COLO668 (cell line): ENCODE results near the gene OPA1.
A peak's percentile ranks its signal among the peaks of the same experiment; 100 is the strongest.

Experiments
- DNase-seq: peaks from one replicate; lab custom pipeline; 2025; ENCODE audit not compliant: unreplicated experiment; lab: John Stamatoyannopoulos, UW

Gene OPA1, protein sequence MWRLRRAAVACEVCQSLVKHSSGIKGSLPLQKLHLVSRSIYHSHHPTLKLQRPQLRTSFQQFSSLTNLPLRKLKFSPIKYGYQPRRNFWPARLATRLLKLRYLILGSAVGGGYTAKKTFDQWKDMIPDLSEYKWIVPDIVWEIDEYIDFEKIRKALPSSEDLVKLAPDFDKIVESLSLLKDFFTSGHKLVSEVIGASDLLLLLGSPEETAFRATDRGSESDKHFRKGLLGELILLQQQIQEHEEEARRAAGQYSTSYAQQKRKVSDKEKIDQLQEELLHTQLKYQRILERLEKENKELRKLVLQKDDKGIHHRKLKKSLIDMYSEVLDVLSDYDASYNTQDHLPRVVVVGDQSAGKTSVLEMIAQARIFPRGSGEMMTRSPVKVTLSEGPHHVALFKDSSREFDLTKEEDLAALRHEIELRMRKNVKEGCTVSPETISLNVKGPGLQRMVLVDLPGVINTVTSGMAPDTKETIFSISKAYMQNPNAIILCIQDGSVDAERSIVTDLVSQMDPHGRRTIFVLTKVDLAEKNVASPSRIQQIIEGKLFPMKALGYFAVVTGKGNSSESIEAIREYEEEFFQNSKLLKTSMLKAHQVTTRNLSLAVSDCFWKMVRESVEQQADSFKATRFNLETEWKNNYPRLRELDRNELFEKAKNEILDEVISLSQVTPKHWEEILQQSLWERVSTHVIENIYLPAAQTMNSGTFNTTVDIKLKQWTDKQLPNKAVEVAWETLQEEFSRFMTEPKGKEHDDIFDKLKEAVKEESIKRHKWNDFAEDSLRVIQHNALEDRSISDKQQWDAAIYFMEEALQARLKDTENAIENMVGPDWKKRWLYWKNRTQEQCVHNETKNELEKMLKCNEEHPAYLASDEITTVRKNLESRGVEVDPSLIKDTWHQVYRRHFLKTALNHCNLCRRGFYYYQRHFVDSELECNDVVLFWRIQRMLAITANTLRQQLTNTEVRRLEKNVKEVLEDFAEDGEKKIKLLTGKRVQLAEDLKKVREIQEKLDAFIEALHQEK

DNA sequence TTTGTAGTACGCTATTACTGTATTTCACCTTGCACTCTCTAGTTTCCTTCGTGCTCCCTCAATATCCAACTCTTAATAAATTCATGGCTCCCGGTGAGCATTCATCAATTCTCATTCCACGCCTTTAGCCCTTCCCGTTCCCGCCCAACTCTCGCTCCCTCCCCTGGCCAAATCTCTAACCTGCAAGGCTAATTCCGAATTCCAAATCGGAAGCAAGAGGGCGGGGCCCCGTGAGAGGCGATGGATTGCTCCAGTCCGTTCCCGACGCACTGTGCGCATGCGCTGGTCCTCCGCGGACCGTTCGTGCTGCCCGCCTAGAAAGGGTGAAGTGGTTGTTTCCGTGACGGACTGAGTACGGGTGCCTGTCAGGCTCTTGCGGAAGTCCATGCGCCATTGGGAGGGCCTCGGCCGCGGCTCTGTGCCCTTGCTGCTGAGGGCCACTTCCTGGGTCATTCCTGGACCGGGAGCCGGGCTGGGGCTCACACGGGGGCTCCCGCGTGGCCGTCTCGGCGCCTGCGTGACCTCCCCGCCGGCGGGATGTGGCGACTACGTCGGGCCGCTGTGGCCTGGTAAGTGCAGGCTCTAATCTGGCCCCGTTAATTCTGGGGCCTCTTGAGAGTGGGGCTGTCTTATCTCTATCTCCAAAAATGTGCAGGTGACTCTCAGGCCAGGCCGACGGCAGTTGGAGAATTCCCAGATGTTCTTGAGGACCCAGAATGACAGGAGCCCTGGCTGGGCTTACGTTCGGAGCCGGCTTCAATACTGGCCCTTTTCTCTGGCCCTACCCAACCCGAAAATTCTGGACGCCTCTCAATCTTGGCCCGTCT is at the start of gene OPA1:
Gene OPA1 (plus strand): TSS at position 368 of the 827 bp plus-strand sequence. CDS start 170 bp downstream, at position 538.
- DNase-seq, result peak; percentile 97

DNA sequence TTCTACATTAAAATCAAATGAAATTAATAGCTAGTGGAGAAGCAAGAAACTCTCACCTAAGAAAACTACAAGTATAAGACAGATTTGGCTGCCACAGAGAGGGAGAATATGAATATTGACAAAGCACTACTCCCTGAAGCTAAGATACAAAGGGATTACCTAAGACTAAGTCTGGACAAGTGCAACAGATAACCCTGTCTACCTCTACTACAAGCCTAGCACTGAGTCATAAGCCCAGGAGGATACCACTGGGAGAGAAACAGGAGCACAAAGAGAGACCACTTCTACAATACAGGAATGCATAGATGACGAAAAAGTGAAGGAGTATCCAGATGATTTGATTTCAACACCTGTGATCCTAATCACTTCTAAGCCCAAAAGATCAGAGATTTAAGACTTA is 48.7 kb upstream of the OPA1 start:
- DNase-seq, result no peak

DNA sequence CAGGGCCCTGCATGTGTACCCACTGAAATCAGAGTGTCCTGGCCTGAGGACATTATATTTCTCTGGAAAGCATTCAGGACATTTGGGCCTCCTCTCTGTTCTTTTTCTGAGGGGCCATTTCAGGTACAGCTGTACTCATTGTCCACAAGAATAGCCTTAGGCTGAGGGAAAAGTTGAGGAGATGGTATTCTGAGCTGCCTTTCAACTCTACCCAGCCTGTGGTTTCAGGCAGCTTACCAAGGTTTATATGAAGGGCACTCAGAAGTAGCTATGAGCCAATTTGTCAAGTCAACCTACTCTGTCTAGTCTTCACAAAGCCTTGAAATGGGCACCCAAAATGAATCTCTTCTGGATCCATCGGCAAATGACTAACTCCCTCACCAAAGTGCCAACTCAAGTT is 47.7 kb upstream of the OPA1 start:
- DNase-seq, result no peak

DNA sequence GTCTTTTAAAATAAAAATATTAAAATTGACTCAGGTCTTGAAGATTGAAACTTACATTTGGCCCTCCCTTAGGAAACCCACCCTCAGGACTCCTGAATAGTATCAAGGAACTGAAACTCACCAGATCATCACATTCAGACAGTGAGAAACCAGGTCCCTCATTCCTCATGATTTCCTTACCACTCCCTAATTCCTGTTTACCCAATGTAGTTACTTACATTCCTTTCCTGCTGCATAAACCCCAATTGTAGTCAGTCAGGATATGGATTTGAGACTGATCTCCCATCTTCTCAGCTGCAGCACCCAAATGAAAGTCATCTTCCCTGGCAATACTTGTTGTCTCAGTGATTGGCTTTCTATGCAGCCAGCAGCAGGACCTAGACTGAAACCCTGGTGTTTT is 46.9 kb upstream of the OPA1 start:
- no peak for DNase-seq

DNA sequence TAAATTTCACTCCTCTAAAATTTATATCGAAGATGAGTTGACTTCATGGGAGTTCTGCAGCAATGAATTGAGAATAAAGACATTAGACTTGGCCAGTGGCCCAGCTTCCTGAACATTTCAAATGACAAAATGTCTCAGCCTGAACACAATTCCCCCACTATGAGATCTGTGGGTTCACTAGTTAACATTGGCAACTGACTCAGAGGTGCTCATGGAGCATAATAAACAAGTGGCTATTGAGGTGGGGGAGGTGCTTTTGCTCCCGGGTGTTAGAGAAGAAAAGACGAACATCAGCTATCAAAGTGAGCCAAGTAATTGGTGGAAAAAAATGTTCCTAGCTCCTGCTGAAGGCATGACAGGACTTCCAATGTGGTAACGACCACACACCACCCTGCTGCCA is 44.6 kb upstream of the OPA1 start:
- DNase-seq, result no peak

DNA sequence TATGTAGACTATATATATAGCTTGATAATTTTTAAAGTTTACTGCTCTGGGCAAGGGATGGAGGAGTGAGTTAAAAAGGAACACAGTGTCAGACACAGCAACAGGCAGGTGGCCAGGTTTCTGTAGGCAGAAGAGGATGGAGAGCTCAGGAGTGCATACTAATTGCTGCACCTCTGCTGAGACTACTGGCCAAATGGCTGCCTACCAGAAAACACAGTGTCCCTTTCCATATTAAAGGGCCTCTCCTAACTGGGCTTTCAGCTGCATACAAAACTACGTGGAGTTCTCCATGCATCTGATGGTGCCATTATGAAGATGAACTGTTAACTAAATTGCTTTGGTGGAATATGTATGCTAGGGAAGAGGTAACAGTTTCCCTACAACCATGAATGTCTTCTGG is 40.1 kb upstream of the OPA1 start:
- no peak for DNase-seq

DNA sequence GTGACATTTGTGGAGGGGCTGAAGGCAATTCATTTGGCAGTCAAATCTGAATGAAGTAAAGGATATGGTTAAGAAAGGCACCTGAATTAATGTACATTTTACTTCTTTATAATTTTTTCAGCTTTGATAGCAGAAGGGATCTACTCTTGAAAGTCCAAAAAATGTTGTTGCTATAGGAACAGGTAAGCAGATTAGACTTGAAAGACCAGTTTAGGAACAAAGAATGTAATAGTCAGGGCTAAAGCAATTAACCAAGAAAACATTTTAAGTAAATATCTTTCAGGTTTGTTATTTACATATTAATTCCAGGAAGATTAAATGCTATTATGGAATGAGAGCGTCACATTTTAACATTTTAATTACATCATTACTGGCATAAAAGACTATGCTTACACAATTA is 39.4 kb upstream of the OPA1 start:
- no peak for DNase-seq

DNA sequence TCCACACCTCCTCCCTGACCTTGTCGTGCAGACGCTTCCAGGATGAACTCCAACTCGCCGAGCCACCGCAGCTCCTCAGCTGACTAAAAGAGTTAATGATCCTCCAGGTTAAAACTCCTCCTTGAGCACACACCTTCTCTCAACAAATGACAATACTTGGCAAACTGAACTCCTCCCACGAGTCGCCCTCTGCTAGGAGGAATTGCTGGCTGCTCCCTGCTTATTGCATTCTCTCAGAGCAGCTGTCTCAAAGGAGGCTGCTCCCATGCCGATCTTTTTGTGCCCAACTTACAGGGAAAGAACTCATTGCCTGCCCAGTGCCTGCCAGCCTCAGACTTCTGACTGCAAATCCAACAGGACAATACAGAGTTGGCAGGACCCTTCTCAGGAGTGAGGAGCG is 38.2 kb upstream of the OPA1 start, which contains the start of gene ATP13A4:
Gene ATP13A4 (minus strand): TSS at position 85 of the 400 bp plus-strand sequence. CDS start 96 bp downstream, outside the sequence.
- DNase-seq, result no peak

DNA sequence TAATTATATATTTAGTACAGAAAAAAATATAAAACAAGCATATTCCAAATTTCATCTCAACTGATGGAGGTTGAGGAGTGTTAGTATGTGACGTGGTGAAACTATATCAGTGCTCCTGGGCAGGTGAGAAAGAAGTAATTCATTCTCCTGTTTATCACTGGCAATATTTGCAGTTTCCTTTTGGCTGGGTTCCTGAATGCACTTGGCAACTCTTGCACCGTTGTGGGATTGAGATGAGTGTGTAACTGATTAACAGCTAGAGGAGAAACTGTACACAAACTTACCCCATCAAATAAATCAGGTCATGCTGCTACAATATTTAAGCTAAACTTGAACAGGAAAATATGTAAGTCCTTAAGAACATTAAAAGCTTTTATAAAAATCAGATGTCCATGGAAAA is 36.2 kb upstream of the OPA1 start:
- DNase-seq, result no peak

DNA sequence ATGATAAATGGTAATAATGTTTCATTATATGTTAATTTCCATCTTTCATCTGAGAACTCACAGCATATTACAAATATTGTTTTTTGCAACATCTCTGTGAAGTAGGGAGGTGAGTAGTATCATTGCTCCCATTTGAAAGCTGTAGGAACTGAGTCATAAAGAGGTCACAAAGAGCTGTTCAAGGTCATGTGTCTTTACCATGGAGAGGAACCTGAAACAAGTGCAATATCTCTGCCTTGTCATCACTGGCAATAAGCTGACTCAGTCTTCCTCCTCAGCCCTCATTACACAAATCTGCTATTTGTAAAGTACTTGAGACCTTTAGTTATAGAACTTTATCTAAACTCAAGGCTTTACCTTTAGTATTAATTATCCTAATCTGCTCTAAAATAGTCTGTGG is 33.9 kb upstream of the OPA1 start:
- no peak for DNase-seq

DNA sequence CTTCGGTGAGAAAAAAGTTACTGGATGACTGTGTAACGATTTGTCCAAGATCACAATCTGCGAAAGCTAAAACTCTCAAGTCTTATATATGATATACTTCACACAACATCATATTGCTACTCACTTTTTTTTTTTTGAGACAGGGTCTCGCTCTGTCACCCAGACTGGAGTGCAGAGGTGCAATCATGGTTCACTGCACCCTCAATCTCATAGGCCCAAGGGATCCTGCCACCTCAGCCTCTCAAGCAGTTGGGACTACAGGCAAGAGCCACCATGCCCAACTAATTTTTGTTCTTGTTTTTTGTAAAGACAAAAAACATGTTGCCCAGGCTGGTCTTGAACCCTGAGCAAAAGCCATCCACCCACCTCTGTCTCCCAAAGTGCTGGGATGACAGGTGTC is 32.9 kb upstream of the OPA1 start:
- DNase-seq, result no peak

DNA sequence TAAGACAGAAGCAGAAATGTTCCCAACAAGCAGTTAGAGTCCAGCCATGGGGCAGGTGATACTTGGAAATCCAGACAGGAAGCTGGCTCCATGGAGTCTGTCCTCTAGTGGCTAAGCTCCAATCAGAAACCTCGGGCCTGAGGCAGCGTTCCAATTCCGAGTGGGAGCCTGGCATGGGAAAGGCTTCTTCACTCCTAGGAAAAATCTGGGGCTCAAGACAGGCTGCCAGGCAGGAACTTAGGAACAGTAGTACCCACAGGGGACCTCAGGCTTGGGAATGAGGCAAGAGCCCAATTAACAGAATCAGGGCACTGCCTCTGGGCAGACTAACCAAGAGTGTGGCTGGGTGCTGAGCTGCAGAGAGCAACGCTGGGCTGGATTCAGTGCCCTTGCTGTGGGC is 32.1 kb upstream of the OPA1 start:
- no peak for DNase-seq

DNA sequence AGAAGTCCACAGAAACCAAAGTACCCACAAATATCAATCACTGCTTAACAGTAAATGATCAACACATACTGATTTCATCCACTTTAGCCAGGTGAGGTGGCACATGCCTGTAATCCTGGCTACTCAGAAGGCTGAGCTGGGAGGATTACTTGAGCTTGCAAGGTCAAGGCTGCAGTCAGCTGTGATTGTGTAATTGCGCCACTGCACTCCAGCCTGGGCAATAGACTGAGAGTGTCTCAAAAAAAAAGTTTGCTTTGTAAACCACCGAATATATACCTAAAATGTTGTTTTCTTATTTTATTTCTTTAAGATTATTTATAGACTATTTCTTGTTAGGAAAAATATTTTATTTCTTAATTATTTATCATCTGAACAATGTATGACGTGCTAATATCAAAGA is 29.6 kb upstream of the OPA1 start:
- no peak for DNase-seq

DNA sequence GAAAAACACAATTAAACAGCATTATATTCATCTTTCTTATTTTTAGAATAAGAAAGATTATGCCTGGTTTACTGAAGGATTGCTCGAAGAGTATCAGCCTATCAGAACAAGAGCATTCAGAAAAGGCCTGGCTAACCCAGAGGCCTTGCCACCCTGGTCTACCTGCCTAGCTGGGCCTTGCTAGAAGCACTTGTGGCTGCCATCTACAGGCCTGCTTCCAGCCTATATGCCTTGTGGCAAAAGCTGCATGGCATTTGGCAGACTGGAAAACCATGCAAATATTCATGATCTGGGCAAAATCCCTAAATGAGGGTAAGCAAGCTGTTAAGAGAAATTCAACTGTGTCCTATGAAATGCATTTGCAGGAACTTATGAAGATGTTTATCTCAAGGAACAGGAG is 29.0 kb upstream of the OPA1 start:
- DNase-seq, result peak; percentile 10

DNA sequence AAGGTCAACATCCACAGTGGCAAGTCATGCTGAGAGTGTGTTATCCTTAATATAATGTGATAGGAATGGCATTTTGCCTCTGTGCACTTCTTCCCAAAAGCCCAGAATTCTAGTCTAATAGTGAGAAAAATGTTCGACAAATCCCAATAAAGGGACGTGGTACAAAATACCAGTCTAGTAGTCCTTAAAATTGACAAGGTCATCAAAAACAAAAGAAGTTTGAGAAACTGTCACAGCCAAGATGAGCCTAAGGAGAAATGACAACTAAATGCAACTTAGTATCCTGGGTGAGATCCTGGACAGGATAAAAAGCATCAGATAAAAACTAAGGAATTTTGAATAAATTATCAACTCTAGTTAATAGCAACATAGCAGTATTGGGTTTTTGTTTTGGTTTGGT is 23.9 kb upstream of the OPA1 start:
- DNase-seq, result no peak

DNA sequence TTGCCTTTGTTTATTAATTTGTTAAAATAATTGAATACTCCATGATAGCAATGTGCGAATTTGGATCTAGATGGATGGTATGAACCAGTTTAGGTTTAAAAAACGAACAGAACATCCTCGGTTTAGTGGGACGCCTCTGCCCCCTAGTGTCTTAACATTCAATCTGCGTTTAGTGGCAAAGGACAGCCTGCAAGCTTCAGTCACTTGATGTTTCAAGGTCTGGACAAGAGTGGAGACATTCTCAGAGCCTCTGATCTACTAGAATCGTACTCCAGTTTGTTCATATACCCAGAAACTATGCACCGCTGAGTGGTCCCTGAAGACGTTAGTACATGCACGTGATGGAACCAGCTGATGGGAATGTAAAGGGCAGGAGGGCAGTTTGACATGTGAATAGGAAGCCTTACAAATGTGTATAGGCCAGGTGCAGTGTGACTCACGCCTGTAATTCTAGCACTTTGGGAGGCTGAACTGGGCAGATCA is 20.5 kb upstream of the OPA1 start:
- peak; percentile 43 for DNase-seq

DNA sequence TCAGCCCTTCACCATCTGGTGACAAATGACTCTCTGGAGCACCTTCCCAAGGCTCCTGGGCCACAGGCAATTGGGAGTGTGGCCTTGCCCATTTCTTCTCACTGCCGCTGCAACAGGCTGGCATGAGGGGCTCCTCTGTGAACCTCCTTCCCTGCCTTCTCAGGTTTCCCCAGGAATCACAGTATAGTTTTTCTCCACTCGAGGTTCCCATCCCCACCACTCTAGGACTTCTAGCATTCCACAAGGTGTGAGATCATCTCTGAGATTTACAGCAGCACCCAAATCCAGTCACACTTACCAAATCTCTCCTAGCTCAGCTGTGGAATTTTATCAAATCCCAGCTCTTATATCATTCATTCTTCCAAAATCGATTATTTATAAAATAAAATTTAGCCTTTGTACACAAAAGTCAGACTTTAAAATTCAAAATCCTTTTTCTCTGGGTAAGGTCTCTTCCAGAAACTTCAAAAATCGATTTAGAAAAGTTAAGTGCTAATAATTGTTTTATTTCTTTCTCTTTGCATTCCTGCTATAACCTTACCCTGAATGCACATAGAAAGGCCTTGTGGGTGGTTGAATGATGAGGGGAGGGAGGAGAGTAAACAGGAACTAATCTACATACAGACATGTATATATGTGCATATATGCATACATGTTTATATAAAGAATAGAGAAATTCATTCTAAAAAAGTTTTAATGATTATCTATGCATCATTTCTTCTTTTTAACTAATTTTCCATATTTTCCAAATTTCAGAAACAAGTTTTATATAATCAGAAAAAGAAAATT is 19.4 kb upstream of the OPA1 start:
- DNase-seq, result no peak

DNA sequence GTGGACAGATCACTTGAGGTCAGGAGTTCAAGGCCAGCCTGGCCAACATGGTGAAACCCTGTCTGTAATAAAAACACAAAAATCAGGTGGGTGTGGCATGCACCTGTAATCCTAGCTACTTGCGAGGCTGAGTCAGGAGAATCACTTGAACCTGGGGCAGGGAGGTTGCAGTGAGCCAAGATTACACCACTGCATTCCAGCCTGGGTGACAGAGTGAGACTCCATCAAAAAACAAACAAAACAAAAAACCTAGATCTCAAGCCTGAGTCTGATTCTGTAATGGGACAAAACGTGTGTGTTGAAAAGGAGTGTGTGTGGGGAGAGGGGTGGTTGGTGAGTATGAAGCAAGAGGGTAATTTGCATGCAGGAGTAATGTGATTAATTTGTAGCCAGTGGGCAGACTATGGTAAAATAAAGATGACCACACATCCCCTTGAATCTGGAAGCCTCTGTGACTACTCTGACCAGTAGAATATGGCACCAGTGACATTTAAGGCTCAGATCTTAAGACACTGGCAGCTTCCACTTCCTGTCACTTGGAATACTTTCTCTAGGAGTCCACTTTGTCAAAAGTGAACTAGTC is 18.4 kb upstream of the OPA1 start:
- no peak for DNase-seq

DNA sequence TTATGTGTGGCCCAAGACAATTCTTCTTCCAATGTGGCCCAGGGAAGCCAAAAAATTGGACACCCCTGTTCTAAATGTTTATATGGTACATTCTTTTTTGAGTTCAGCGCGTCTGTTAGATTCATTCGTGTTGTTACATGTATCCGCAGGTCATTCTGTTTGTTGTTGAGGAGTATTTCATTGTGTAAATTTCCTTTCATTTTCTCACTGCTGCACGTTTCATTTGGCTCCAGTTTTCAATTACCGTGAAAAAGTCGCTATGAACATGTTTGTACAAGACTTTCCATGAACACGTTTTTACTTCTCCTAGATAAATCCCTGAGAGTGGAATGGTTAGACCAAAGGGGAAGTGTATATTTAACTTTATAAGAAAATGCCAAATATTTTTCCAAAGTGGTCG is 7.5 kb upstream of the OPA1 start:
- DNase-seq, result no peak

DNA sequence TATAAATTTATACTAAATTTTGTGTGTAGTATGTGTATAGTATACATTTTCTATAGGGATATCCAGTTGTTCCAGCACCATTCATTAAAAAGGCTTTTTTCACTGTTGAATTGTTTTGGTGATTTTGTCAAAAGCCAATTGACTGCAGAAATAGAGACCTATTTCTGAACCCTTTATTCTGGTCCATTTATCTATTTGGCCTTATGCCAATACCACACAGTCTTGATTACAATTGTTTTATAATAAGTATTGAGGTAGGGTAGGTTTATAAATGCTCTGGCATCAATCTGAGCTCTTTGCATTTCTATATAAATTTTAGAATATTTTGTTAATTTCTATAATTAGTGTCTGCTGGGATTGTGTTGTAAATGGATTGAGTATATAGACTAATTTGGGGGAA is 6.5 kb upstream of the OPA1 start:
- DNase-seq, result no peak
